Caki2 (cell line): ENCODE results near the gene RAPGEF1. TPM values are rescaled to one million over a fixed set of nuclear protein-coding genes. Genes with fewer than 3 reads are reported as not detected.
A peak's percentile ranks its signal among the peaks of the same experiment; 100 is the strongest.

Experiments used
- DNase-seq: peaks from one replicate; pipeline ENCODE4 v3.0.0-alpha.2; 2015; ENCODE audit warnings: low read depth
- in situ Hi-C: cut with HindIII; loops from 2 replicates; pipeline ENCODE4 v1.10.0; 2016; ENCODE audit warnings: low sequenced_read_pairs, low pct_unique_long_range_greater_than_20kb, mixed read lengths
- total RNA-seq: library from RNA; depleted of rRNA; stranded (reverse); fragments of >200 nt; shearing (Covaris generic); gene quantifications from 2 replicates; pipeline ENCODE4 v1.2.3, GENCODE V29; 2014; ENCODE audit warnings: low replicate concordance

Gene RAPGEF1
- total RNA-seq, 1 experiment from 2014 or later = 15.1 TPM

DNA sequence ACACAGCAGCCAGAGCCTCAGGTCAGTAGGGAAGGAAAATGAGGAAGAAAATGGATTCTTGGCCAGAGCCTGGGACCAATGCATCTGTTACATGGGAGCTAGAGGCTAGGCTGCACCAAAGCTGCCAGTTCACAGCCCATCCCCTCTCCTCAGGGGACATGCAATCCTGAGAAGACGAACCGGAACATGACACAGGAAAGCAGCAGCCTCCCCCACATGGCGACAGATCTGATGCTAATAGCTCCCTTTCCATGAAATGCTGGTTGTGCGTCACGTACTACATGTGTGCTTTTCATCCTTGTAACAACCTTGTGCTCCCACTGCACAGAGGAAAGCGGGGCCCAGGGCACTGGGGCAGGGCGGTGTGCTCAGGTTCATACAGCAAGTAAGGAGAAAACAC, 127.0 kb downstream of the RAPGEF1 start:
- DNase-seq = no peak
- in situ Hi-C loops = no loop called here

DNA sequence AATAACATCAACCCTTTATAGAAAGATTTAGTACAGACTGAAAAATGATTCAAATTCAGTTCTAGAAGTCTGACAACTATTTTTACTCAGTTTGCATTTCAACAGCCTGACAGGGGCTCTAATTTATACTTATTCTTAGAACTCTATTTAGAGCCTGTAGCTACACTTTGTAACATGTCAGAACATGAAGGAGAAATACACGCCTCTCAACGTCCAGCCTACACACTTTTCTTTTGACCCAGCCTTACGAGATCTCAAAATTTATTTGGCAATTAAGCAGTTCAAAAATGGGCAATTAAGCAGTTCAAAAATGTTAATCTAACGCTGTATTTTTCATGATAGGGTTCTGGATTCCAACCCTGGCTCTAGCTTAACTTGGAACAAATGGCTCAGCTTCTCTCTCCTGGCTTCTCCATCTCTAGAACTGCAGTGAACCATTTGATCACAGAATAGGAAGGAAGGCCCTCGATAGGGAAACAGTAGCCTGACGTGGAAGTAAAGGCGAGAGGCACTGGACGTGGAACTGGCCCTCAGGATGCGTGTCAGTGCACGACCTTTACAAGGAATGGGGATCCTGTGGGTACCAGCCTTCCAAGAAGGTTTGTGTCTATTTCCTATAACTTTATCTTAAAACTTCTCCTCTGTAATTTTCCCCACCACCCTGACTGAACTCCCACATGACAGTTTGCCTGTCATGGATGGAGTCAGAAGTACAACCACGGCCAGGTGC, 128.1 kb downstream of the RAPGEF1 start:
- in situ Hi-C loops = no loop called here
- no peak for DNase-seq

DNA sequence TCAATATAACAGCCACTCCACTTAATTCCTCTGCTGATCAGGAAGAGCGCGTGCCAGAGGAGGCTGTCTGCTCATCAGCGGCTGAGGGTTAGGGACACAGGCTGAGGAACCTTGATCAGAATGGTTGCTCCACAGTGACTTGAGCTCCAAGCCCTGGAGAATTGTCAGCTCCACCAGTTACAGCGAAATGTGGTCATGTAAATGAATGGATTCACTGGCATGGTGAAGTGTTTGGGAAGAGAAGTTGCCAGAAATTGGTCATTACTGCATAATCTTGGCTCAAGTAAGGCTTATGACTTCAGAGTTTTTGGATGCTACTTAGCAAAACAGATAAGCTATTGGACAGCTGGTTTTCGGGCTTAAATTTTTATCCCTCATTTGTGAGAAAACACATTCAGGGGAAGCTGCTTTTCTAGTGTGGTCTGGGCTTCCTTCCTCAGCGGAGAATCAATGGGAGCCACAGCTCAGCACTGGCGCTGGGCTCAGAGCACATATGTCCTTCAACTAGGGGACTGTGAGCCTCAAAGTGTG, 129.6 kb downstream of the RAPGEF1 start:
- in situ Hi-C loops = no loop called here
- no peak for DNase-seq

DNA sequence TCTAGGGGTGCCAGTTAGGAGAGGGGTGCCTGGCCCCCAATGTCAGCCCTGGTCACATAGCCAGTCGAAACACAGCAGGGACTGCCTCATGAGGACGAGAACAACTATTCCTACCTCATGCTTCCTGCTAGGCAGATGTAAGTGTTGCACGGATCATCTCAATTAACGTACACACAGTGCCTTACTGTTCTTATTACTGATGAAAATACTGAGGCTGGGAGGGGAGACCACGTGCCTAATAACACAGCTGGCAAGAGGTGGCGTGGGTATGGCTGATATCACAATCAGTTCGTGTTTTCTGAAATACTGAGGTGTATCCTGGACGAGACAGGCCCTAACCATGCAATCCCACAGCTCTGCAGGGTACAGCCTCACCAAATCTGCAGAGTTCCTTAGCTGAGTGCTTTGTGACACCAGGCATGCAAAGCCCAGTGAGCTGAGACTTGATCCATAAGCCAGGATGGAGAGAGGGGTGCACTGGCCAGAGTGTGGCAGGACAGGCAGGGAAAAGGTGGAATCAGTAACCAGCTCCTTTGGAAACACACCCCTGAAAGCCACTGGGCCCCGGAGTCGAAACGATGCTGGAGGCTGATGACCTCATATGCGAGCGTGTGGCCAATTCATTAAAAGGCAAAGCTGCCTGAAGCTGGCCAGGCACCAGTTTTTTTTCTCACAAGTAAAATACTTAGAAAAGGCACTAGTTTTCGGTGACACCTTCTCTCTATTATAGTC, 130.6 kb downstream of the RAPGEF1 start:
- no peak for DNase-seq

GRCh38 chr9:131608493-131609037, 131.3 kb downstream of the RAPGEF1 start:
- in situ Hi-C loops = no loop called here
- peak; percentile 63 for DNase-seq

More for the DNA sequence above, 130.6 kb downstream of the RAPGEF1 start:
- in situ Hi-C loops = no loop called here

GRCh38 chr9:131607591-131607990, 132.3 kb downstream of the RAPGEF1 start:
- DNase-seq = no peak
- in situ Hi-C loops = no loop called here

DNA sequence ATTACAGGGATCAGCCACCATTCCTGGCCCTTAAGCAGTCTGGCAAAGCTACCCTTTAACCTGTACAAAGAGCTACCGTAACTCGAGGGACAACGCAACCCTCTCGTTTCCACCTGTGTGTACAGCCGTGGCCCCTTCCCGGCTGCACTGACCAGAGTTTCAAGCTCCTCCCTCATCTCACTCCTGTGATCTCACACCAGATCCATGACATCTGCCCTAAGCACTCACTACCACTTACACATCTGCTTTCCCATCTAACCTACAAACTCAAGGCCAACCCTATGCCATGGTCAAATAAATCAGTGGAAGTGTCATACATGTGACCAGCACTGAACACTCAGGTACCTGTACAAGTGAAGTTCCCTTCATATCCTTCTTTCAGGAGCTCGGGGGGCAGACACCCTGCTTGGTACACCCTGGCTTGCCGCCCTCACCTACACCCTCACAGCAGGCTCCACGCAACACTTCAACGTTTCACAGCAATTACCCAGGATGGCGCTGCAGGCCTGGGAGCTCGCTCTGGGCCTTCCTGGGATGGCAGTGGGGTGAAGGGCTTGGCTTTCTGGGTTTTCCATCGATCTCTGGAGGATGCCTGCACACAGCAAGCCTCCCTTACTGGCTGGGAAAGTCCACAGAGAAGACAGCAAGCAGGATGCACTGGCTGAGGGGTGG, 132.8 kb downstream of the RAPGEF1 start:
- in situ Hi-C loops = no loop called here
- DNase-seq = no peak

- in situ Hi-C loops = no loop called here
- peak; percentile 53 for DNase-seq
Measured at GRCh38 chr9:131605770-131606590, 133.9 kb downstream of the RAPGEF1 start.

DNA sequence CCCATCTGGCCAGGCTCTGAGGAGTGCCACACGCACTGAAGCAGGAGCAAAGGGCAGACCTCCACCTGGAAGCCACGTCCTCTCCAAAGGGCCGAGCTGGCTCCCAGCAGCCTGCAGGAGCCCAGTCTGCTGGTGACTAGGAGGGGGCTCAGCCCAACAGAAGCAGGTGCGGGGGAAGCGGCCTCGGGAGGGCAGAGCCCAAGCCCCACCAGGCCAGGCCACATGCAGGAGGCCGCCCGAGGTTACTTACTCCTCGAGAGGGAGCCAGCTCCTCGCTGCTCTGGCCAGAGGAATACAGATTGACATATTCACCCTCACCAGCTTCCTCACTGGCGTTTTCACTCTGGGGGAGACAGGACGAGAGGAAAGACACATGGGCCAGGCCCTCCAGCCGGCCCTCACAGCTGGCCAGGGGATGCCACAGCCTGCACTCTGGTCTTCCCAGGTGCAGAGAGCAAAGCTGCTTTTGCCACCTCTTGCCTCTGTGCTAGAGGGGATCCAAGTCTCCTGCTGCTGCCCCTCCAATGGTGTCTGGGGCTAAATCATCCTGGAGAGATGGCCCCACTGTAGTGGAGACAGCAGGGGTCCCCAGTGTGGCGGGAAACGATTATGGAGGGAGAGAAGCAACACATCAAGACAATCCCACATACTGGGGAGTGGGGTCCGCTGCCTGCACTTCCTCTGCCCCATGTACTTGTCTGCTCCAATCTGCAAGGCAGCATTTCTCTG, 136.0 kb downstream of the RAPGEF1 start:
- in situ Hi-C loops = no loop called here
- no peak for DNase-seq

DNA sequence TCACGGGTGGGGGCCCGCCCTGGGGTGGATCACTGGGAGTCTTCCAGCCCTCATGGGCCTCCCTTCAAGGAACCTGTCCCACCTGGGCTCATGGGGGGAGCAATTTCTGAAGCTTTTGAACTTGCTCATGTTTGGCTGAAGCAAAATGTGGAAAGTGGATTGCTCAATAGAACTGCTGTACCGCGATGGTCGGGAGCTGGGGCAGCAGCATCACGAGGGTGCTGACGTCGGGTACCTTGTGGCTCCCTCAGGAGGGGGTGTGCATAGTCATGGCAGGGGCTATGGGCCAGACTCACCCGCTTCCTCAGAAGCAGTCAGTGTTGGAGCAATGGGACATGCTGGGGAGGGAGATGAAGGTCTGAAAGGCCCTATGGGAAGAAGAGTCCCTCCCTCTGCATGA, 136.7 kb downstream of the RAPGEF1 start:
- DNase-seq = no peak
- in situ Hi-C loops = no loop called here

DNA sequence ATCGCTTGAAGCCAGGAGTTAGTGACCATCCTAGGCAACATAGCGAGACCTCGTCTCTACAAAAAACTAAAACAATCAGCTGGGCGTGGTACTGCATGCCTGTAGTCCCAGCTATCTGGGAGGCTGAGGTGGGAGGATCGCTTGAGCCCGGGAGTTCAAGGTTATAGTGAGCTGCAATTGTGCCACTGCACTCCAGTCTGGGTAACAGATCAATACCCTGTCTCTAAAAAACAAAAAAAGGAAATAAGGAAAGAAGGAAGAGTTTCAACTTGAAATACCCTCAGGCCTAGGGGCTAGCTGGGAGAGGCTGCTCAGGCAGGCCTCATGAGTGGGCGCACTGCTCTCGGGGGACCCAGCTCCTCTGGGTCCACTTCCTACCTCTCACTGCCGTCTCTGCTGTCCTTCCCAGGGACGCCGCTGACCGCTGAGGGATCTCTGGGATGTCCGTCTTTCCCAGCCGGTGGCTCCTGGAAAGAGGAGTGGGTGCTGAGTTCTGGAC, 138.1 kb downstream of the RAPGEF1 start:
- in situ Hi-C loops = no loop called here

DNA sequence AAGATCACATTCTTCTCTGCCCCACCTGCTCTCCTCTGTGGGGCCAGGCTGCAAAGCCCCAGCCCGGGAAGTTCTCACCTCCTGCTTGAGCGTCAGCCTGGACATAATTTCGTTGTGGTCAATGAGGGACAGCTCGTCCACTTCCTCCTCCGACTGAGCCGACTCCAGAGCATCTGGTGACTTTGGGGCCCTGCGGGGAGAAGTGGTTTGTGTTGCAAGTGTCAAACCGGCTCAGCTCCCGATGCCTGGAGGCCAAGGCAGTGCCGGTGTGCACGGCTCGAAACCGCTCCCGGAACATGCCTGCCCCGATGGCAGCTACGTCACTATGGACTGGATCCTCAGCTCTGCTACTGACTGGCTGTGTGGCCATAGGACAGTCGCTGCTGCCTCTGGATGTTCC, 141.8 kb downstream of the RAPGEF1 start:
- in situ Hi-C loops = no loop called here
- DNase-seq = no peak

More for the DNA sequence above, 138.1 kb downstream of the RAPGEF1 start:
- no peak for DNase-seq

GRCh38 chr9:131597246-131597645, 142.6 kb downstream of the RAPGEF1 start:
- DNase-seq = no peak
- in situ Hi-C loops = no loop called here

DNA sequence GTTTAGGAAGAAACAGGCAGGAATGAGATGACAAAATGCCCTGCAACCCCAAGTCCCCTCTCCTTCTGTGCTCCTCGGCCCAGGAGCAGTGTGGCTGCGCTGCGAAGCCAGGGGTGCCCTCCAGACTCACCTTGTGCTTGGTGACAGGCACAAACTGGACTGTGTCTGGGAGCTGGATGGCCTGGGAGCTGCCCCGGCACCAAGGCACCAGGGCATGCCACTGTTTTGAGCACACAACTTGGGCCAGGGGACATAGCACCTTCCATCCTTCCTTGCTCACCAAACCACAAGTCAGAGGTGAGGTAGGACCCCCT, 143.5 kb downstream of the RAPGEF1 start:
- no peak for DNase-seq

GRCh38 chr9:131595696-131596429, 144.0 kb downstream of the RAPGEF1 start:
- in situ Hi-C loops = no loop called here
- DNase-seq = peak; percentile 74

More for the DNA sequence above, 143.5 kb downstream of the RAPGEF1 start:
- in situ Hi-C loops = no loop called here

GRCh38 chr9:131594906-131595665, 144.8 kb downstream of the RAPGEF1 start:
- DNase-seq = no peak
- in situ Hi-C loops = no loop called here
